ENCODE results near the gene ARMH4.

GRCh38 chr14:58072288-58073071 lies 79.5 kb downstream of the ARMH4 start:
- TF ChIP-seq CTCF (IDR thresholded peaks at IDR 0.05) (peak; percentile 55 to 66), POLR2AphosphoS5 (IDR thresholded peaks at IDR 0.05) (no peak), POLR2A (IDR thresholded peaks at IDR 0.05) (no peak)

Data from suprapubic skin (tissue), 4 donors.